Measurements from ENCODE around the gene STON1.

STON1 gene

GRCh38 chr2:48566592-48567310, 36.8 kb downstream of the STON1 start:
- Histone ChIP-seq H3K9me2 (ENCODE audit: low read depth, low read length) (no peaks in the 10 kb centered on the region), H2AFZ (ENCODE audit: low read length) (no peak overlapping the region), H3K36me3 (ENCODE audit: insufficient read depth, low read length) (no peaks in the 10 kb centered on the region), H3K4me2 (ENCODE audit: low read length) (no peak overlapping the region), H3K27ac (ENCODE audit: low read depth, low read length, poor library complexity, severe bottlenecking) (no peak overlapping the region), H4K20me1 (ENCODE audit: insufficient read depth, low read length) (no peaks in the 10 kb centered on the region), H3K4me3 (ENCODE audit: low read depth, low read length, poor library complexity, severe bottlenecking) (no peak overlapping the region), H3K9ac (ENCODE audit: low read length) (no peak overlapping the region), H3K27me3 (ENCODE audit: insufficient read depth, low read length) (no peaks in the 10 kb centered on the region), H3K9me3 (ENCODE audit: low read length) (no peaks in the 10 kb centered on the region), H3K4me1 (ENCODE audit: insufficient read depth, low read length, severe bottlenecking) (no peaks in the 10 kb centered on the region), H3K79me2 (ENCODE audit: insufficient read depth, low read length) (no peaks in the 10 kb centered on the region), H3F3A (ENCODE audit: insufficient read depth, low read length) (no peaks in the 10 kb centered on the region)
- TF ChIP-seq EZH2 (IDR thresholded peaks at IDR 0.05; ENCODE audit: borderline replicate concordance, low read length) (no peak), CTCF (IDR thresholded peaks at IDR 0.05; ENCODE audit: low read length) (no peak)

GRCh38 chr2:48567671-48568070, 37.7 kb downstream of the STON1 start:
- Histone ChIP-seq H3K4me1 (ENCODE audit: insufficient read depth, low read length, severe bottlenecking) (no peaks in the 10 kb centered on the region), H3K36me3 (ENCODE audit: insufficient read depth, low read length) (no peaks in the 10 kb centered on the region), H3F3A (ENCODE audit: insufficient read depth, low read length) (no peaks in the 10 kb centered on the region), H3K4me3 (ENCODE audit: low read depth, low read length, poor library complexity, severe bottlenecking) (no peak overlapping the region), H4K20me1 (ENCODE audit: insufficient read depth, low read length) (no peaks in the 10 kb centered on the region), H3K27ac (ENCODE audit: low read depth, low read length, poor library complexity, severe bottlenecking) (no peak overlapping the region), H3K9me3 (ENCODE audit: low read length) (no peaks in the 10 kb centered on the region), H3K27me3 (ENCODE audit: insufficient read depth, low read length) (no peaks in the 10 kb centered on the region), H3K4me2 (ENCODE audit: low read length) (no peak overlapping the region), H3K9ac (ENCODE audit: low read length) (no peak overlapping the region), H3K79me2 (ENCODE audit: insufficient read depth, low read length) (no peaks in the 10 kb centered on the region), H3K9me2 (ENCODE audit: low read depth, low read length) (no peaks in the 10 kb centered on the region), H2AFZ (ENCODE audit: low read length) (no peak overlapping the region)
- no peak for TF ChIP-seq CTCF (IDR thresholded peaks at IDR 0.05; ENCODE audit: low read length)
- TF ChIP-seq EZH2 (IDR thresholded peaks at IDR 0.05; ENCODE audit: borderline replicate concordance, low read length): no peak

- H3K9me3 ChIP-seq (ENCODE audit: low read length): no peaks in the 10 kb centered on the region
- no peak overlapping the region for H3K4me3 ChIP-seq (ENCODE audit: low read depth, low read length, poor library complexity, severe bottlenecking)
- no peaks in the 10 kb centered on the region for H3K36me3 ChIP-seq (ENCODE audit: insufficient read depth, low read length)
- H3K79me2 ChIP-seq (ENCODE audit: insufficient read depth, low read length): no peaks in the 10 kb centered on the region
- H4K20me1 ChIP-seq (ENCODE audit: insufficient read depth, low read length): no peaks in the 10 kb centered on the region
- no peak for TF ChIP-seq EZH2 (IDR thresholded peaks at IDR 0.05; ENCODE audit: borderline replicate concordance, low read length)
- TF ChIP-seq CTCF (IDR thresholded peaks at IDR 0.05; ENCODE audit: low read length): no peak
- no peak overlapping the region for H3K9ac ChIP-seq (ENCODE audit: low read length)
- H3K27ac ChIP-seq (ENCODE audit: low read depth, low read length, poor library complexity, severe bottlenecking): no peak overlapping the region
- no peak overlapping the region for H3K4me2 ChIP-seq (ENCODE audit: low read length)
- no peaks in the 10 kb centered on the region for H3F3A ChIP-seq (ENCODE audit: insufficient read depth, low read length)
- H3K4me1 ChIP-seq (ENCODE audit: insufficient read depth, low read length, severe bottlenecking): no peaks in the 10 kb centered on the region
- H2AFZ ChIP-seq (ENCODE audit: low read length): no peak overlapping the region
- no peaks in the 10 kb centered on the region for H3K27me3 ChIP-seq (ENCODE audit: insufficient read depth, low read length)
- H3K9me2 ChIP-seq (ENCODE audit: low read depth, low read length): no peaks in the 10 kb centered on the region
Observed at GRCh38 chr2:48568547-48568946, 38.6 kb downstream of the STON1 start.
